ENCODE data around the gene ZNF622.

ZNF622 gene

DNA sequence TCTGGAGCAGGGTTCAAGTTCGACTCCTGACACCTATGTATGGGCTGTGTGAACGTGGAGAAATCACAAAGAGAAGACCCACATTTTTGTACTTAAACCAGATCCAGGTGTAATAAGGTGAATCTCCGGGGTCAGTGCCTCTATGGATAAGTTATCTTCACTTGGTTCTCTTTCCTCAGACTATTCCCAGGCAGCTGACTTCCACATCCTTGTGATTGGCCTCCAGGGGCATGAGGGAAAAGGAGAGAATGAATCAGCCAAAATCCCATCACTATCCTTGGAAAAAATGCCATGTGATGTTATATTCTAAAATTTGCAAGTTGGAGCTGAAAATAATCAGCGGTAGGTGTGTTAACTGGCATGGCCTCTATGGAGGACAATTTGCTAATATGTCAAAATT is 37.2 kb downstream of the ZNF622 start:
- DNase-seq = no peak

DNA sequence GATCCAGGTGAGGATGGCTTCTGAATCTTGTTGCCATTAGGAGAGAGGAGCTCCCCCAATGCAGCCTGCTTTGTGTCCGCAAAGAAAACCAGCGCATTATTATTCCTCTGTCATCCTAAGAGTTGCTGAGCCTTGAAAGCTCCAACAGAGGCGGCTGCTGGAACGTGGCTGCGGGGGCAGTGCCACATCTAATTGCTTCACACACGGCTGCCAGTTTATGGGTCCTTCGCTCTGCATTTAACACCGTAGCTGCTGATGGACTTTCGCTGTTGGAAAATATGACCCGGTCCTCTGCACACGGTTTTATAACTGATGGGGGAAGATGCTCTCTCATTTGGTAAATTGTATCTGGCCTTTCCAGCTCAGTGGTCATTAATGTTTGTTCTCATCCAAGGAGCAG is 38.0 kb downstream of the ZNF622 start:
- DNase-seq = no peak

DNA sequence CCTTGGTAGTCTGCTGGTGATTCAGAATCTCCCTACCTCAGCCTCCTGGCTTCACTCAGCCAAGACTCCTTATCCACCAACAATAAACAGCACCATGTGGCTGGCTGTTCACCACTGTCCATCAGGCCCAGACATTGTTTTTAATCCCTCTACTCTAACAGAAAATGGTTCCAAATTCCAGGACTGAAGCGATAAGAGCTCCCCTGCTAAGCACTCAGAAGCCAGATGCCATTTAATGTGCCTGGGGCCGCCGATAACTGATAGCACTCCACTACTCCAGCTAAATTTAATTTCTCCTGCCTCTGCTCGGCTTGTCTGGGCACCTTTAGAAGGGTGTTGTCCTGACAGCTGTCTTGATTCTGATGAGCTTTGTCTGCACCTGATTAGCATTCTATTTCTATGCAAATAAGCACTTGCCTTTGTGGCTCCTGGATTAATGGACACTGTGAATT is 47.1 kb downstream of the ZNF622 start:
- no peak for DNase-seq

DNA sequence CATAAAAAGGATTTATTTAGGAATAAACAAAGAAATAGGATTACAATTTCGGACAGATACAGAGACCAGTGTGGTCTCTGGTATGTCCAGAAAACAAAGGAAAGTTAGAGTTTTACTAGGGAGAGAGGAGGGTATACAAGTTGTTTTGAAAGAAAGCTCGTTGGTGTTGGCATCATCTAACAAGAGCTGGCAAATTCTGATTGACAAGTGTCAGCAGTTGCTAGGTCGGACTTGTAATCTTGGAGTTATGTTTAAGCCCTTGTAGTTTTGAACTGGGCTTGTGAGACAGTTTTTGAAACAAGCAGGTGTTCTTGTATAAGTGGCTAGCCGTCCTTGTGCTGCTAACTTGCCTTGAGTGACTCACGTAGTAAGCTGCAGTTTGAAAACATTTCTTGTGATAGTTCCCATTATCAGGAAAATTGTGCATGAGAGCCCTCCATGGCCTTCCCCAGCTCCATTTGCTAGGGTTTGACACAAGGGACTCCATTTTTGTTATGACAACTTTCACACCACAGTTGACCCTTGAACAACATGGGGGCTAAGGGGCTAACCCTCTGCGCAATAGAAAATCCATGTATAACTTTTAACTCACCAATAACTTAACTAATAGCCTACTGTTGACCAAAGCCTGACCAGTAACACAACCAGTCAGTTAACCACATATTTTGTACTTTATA is 48.1 kb downstream of the ZNF622 start:
- no peak for DNase-seq

DNA sequence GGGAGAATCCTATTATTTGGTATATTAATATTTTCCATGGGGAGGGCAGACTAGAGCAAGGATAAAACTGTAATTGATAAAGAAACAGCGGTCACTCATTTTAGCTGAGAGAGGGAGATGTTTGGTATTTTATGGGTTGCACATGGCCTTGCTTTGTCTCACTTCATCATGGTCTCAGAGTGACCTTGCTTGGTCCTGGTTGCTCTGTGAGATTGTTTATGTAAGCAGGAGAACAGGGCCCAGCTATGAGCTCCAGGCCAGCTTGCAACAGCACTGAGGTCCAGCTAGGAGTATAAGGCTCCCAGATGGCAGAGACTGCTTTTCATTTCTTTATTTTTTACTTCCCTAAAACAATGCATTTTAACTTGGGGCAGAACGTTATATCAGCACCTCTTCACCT is 50.7 kb downstream of the ZNF622 start:
- DNase-seq = no peak

DNA sequence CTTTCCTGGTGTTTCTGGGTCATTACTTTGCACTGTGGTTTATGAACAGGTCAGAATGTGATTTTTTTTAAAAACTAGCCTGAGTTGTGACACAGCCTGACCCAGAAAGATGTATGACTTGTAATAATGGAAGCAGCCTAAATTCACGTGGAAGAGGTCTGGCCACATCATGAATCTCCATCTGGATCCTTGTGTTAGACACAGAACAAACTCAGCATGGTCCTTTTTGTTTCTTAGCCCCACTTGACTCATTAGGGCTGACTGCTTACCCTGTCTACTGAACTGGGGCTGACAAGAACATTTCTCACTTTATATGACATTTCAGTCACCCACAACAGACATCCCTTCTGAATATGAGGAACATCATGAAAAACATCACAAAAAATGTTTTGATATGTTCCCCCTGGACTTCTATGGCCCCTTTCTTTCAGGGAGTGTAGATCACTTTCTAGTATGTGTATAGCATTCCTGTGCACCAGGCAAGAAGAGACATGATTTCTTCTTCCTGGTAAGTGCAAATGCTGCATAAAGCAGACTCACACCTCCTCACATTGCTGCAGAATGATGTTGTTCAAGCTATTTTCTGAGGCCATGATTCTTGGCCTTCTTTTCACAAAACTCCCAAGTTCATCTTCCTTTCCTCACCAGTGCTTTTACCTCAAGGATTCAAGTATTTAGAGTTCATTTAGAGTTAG is 52.3 kb downstream of the ZNF622 start:
- DNase-seq = no peak

DNA sequence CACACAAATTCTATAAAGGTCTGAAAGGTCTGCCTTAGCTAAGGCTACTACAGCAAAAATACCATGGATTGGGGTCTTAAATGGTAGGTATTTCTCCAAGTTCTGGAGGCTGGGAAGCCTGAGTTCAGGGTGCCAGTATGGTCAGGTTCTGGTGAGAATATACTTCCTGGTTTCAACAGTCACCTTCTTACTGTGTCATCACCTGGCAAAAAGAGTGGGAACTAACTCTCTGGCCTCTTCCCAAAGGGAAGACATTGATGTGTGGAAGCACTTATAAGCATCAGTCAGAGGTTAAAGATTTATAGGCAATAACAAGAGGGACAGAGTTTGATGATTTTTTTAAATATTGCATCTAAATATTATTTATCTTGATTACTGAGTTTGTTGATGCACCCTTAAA is 53.0 kb downstream of the ZNF622 start:
- DNase-seq = no peak

DNA sequence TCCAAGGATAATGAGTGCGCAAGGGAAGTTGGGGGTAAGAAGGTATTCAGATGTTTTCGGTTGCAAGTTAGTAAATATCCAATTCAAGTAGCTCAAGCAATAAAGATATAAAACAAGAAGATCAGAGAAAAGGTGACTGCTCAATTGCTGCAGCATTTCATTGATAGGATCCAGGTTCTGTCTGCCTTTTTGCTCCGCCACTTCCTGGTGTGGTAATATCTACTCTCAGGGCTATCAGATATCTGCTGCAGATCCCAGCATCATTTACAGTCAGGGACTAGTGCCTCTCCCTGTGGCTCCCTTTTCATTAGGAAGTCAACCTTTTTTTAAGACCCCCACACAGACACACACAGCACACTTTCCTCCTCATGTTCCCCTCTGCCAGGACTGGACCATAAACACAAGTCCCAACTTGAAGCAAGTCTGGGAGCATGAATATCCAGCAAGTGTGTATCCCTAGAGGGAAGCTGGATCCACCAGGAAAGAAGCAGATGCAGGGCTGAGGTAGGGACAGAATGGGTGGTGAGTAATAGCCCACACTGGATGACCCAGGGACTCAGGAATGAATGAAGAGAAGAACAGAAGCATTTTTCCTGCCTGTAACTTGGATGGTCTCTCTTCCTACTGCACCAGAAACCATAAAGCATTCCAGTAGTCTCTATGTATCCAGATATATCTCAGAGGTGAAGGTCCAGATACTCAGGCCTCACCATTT is 53.7 kb downstream of the ZNF622 start:
- no peak for DNase-seq

DNA sequence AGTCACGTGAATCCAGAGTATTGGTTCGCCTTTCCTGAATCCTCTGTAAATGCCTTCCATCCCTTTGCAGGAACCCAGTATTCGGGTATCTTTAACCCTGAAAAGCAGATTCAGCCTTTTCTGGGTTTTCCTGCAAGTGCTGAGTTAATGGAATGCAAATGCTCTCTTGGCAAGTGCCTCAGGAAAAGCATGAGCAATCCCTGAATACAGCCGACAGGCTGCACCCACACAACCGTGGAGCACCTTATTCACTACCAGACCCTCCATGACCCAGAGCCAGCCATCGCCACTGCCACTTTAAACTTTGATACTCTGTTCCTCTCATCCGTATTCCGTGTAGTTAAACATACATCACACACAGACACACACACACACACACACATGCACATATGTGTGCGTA is 54.4 kb downstream of the ZNF622 start:
- DNase-seq = no peak

DNA sequence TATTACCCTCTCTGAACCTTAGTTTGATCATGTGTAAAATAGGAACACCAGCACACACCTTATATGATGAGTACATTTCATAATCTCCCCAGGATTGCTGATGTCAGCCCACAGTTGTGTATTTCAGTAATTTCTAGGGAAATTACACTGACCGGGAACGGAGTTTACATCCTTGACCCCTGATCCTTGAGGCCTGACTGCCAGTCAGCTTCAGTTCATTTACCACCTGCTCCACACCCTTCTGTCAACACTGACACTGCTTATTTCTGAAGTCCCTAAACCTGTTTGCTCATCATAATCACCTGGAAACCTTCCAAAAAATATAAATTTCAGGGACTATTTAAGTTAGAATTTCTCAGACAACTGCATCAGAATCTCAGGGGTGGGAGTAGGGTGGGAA is 55.3 kb downstream of the ZNF622 start:
- no peak for DNase-seq

DNA sequence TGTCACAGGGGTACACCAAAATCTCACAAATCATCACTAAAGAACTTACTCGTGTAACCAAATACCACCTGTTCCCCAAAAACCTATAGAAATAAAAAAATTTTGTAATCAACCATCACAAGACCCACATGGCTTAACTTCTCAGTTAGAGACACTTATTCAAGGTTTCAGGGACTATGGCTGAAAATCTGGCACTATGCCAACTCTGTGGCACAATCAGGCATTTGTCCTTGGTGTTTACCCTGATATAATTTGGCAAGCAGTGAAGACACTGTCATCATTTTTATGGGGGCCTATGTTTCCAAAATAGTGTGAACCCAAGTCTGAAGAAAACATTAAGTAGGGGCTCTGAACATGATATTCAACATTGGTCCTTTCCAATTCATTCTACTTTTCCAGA is 59.0 kb downstream of the ZNF622 start:
- no peak for DNase-seq

DNA sequence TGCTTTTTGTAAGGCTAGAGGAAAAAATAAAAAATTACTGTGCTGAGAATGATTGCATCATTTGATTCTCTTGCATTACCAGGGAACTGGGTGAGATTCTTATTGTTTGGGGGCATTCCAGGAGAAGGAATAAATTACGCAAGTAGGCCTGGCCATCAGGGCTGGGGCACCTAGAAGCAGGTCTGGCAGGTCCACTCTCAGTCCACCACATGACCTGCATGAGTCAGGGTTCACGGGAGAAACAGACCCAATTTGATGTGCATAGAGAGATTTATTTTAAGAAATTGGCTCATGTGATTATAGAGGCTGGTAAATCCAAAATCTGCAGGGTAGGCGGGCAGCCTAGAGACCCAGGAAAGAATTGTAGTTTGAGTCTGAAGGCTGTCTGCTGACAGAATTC is 59.6 kb downstream of the ZNF622 start:
- no peak for DNase-seq
